Measurements from ENCODE around the gene PLPP4.

PLPP4 gene

GRCh38 chr10:120575411-120575810 is 118.4 kb downstream of the PLPP4 start:
- DNase-seq (ENCODE audit: low read depth in 3 of 3) = no peak

GRCh38 chr10:120578134-120578533 is 121.1 kb downstream of the PLPP4 start:
- no peak for DNase-seq (ENCODE audit: low read depth in 3 of 3)

GRCh38 chr10:120578890-120579289 is 121.9 kb downstream of the PLPP4 start:
- no peak for DNase-seq (ENCODE audit: low read depth in 3 of 3)

- no peak for DNase-seq (ENCODE audit: low read depth in 3 of 3)
Observed at GRCh38 chr10:120580918-120581895, 124.2 kb downstream of the PLPP4 start.

GRCh38 chr10:120582753-120583152 is 125.7 kb downstream of the PLPP4 start:
- no peak for DNase-seq (ENCODE audit: low read depth in 3 of 3)

- DNase-seq (ENCODE audit: low read depth in 3 of 3) = no peak
Observed at GRCh38 chr10:120583424-120584108, 126.5 kb downstream of the PLPP4 start.

GRCh38 chr10:120584786-120585185 is 127.8 kb downstream of the PLPP4 start:
- DNase-seq (ENCODE audit: low read depth in 3 of 3) = no peak

GRCh38 chr10:120586471-120586872 is 129.4 kb downstream of the PLPP4 start:
- DNase-seq (ENCODE audit: low read depth in 3 of 3) = no peak

- DNase-seq (ENCODE audit: low read depth in 3 of 3) = no peak
Observed at GRCh38 chr10:120587061-120587460, 130.0 kb downstream of the PLPP4 start.

- no peak for DNase-seq (ENCODE audit: low read depth in 3 of 3)
Observed at GRCh38 chr10:120588311-120588710, 131.3 kb downstream of the PLPP4 start.

- DNase-seq (ENCODE audit: low read depth in 3 of 3) = no peak
Observed at GRCh38 chr10:120593693-120594092, 136.7 kb downstream of the PLPP4 start.

GRCh38 chr10:120597902-120598301 is 140.9 kb downstream of the PLPP4 start:
- DNase-seq (ENCODE audit: low read depth in 3 of 3) = no peak

GRCh38 chr10:120598386-120598785 is 141.4 kb downstream of the PLPP4 start:
- DNase-seq (ENCODE audit: low read depth in 3 of 3) = no peak

- DNase-seq (ENCODE audit: low read depth in 3 of 3) = no peak
Observed at GRCh38 chr10:120599200-120599724, 142.2 kb downstream of the PLPP4 start.

GRCh38 chr10:120600871-120601649 is 144.0 kb downstream of the PLPP4 start:
- no peak for DNase-seq (ENCODE audit: low read depth in 3 of 3)

- DNase-seq (ENCODE audit: low read depth in 3 of 3) = no peak
Observed at GRCh38 chr10:120601999-120602398, 145.0 kb downstream of the PLPP4 start.

- no peak for DNase-seq (ENCODE audit: low read depth in 3 of 3)
Observed at GRCh38 chr10:120605410-120605809, 148.4 kb downstream of the PLPP4 start.

- no peak for DNase-seq (ENCODE audit: low read depth in 3 of 3)
Observed at GRCh38 chr10:120606051-120606764, 149.2 kb downstream of the PLPP4 start.

GRCh38 chr10:120607016-120607709 is 150.1 kb downstream of the PLPP4 start:
- DNase-seq (ENCODE audit: low read depth in 3 of 3) = no peak
